Fibroblast of the aortic adventitia (primary cell): ENCODE data around the gene RBP7. TPM values are rescaled to one million over a fixed set of nuclear protein-coding genes. Genes with fewer than 3 reads are reported as not detected.

Experiments
- DNase-seq: peaks from one replicate; pipeline ENCODE4 v3.0.0-alpha.2; 2010; ENCODE audit warnings: low read depth
- H3K4me3 ChIP-seq: 2 replicates; pipeline ENCODE4 v1.5.1; 2011; ENCODE audit warnings: low read depth, mild to moderate bottlenecking, control low read depth, low read length, moderate library complexity
- total RNA-seq: library from RNA; depleted of rRNA; stranded (reverse); fragments of >200 nt; gene quantifications from 2 replicates; pipeline ENCODE4 v1.2.3, GENCODE V29; 2012; ENCODE audit warnings: low replicate concordance
- TF ChIP-seq, protein P1 (sequence below): IDR thresholded peaks from 2 replicates; pipeline ENCODE4 v1.5.1; 2011; ENCODE audit warnings: mild to moderate bottlenecking, low read length, control low read depth, inconsistent platforms; ENCODE audit not compliant: insufficient read depth

Gene RBP7
- total RNA-seq, 1 donor, result not detected

DNA sequence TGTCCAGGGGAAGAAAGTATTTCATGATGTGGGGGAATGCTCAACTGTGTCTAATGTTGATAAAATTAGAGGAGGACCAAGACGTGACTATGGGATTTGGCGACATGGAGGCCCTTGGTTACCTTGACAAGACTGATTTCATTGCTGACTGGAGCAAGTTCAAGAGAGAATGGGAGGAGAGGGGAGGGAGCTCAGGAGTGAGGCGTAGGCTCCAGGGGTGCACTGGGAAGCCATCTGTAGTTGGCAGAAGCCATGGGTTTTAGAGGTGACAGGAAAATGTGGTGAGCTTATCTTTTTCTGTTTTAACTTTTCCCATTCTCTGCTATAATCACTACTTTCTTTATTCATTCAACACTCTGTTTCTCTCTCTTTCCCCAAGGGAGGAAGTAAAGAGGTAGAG, 51.6 kb downstream of the RBP7 start:
- DNase-seq, result no peak
- TF ChIP-seq, protein P1, sequence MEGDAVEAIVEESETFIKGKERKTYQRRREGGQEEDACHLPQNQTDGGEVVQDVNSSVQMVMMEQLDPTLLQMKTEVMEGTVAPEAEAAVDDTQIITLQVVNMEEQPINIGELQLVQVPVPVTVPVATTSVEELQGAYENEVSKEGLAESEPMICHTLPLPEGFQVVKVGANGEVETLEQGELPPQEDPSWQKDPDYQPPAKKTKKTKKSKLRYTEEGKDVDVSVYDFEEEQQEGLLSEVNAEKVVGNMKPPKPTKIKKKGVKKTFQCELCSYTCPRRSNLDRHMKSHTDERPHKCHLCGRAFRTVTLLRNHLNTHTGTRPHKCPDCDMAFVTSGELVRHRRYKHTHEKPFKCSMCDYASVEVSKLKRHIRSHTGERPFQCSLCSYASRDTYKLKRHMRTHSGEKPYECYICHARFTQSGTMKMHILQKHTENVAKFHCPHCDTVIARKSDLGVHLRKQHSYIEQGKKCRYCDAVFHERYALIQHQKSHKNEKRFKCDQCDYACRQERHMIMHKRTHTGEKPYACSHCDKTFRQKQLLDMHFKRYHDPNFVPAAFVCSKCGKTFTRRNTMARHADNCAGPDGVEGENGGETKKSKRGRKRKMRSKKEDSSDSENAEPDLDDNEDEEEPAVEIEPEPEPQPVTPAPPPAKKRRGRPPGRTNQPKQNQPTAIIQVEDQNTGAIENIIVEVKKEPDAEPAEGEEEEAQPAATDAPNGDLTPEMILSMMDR, result no peak
- no peak overlapping the region for H3K4me3 ChIP-seq

DNA sequence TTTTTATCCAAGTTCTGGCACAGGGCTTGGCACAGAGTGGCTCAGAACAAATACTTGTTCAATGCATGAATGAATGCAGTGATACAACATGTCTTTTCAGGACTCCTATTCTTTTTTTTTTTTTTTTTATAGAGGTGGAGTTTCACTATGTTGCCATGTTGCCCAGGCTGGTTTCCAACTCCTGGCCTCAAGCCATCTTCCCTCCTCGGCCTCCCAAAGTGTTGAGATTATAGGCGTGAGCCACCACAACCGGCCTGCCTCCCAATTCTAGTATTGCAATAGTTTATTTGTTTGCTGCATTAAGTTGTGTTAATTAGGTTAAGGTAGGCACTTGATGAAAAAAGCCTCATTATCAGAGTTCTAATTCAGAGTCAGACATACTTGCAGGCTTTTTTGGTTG, 53.6 kb downstream of the RBP7 start:
- no peak for DNase-seq
- TF ChIP-seq, protein P1, result no peak
- H3K4me3 ChIP-seq, result no peak overlapping the region

DNA sequence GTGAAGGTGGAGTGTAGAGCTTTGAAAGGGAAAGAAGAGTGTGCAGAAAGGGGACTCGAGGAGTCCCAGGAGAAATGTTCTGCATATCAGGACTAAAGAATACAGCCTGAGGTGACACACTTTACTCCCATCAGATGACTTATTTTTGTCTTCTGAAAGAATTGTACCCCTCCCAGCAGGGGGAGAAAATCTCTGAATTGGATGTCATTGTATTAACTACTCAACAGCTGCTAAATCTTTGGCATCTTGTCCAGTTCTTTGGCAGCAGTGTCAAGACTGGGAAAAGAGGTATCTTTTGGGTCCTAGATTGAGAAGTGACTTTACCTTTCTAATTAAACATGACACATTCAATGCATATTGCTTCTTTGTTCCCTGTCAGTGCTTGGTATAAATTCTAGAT, 54.6 kb downstream of the RBP7 start:
- TF ChIP-seq, protein P1, result no peak
- no peak for DNase-seq

GRCh38 chr1:10052347-10052746, 55.3 kb downstream of the RBP7 start:
- no peak overlapping the region for H3K4me3 ChIP-seq
- TF ChIP-seq, protein P1, result no peak
- no peak for DNase-seq

More for the DNA sequence above, 54.6 kb downstream of the RBP7 start:
- H3K4me3 ChIP-seq, result no peak overlapping the region

GRCh38 chr1:10054465-10054864, 57.4 kb downstream of the RBP7 start:
- no peak for DNase-seq
- TF ChIP-seq, protein P1, result no peak
- no peak overlapping the region for H3K4me3 ChIP-seq

GRCh38 chr1:10056599-10056987, 59.6 kb downstream of the RBP7 start:
- TF ChIP-seq, protein P1, result no peak
- no peak overlapping the region for H3K4me3 ChIP-seq
- no peak for DNase-seq

GRCh38 chr1:10057343-10057742, 60.3 kb downstream of the RBP7 start:
- TF ChIP-seq, protein P1, result no peak

More at GRCh38 chr1:10057343-10057742, 60.3 kb downstream of the RBP7 start:
- peak; percentile 58 for DNase-seq
- no peak overlapping the region for H3K4me3 ChIP-seq
